PC-3 (cell line): Measurements from ENCODE around the gene VSX1.

Experiments
- EZH2 ChIP-seq: fragments of 300-600 bp; sonication (generic); IDR thresholded peaks from one replicate; pipeline ENCODE4 v1.6.1; 2017; ENCODE audit warnings: antibody characterized with exemption, mild to moderate bottlenecking, low read length; ENCODE audit not compliant: unreplicated experiment
- TF ChIP-seq, protein P1 (sequence below): fragments of 300-600 bp; sonication (generic); conservative IDR thresholded peaks from 2 replicates; pipeline ENCODE4 v1.5.1; 2017; ENCODE audit warnings: antibody characterized with exemption, low read depth, mild to moderate bottlenecking, low read length

DNA sequence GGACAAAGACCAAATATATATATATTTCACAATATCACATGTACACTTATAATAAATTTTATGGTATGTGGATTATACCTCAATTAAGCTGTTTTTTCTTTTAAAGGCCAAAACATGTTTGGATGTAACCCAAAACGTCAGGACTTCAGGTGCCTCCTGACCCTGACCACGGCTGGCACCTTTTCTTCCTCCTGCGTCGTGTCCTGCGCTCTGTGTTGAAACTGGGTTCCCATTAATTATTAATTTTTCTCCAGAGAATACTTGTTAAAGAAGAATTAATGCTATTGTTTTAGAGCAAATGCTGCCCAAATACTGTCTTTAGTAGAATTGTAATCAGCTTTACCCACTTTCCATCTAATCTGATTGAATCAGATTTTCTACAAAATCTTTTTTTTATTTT, 46.7 kb upstream of the VSX1 start:
- TF ChIP-seq, protein P1, sequence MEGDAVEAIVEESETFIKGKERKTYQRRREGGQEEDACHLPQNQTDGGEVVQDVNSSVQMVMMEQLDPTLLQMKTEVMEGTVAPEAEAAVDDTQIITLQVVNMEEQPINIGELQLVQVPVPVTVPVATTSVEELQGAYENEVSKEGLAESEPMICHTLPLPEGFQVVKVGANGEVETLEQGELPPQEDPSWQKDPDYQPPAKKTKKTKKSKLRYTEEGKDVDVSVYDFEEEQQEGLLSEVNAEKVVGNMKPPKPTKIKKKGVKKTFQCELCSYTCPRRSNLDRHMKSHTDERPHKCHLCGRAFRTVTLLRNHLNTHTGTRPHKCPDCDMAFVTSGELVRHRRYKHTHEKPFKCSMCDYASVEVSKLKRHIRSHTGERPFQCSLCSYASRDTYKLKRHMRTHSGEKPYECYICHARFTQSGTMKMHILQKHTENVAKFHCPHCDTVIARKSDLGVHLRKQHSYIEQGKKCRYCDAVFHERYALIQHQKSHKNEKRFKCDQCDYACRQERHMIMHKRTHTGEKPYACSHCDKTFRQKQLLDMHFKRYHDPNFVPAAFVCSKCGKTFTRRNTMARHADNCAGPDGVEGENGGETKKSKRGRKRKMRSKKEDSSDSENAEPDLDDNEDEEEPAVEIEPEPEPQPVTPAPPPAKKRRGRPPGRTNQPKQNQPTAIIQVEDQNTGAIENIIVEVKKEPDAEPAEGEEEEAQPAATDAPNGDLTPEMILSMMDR: no peak
- TF ChIP-seq EZH2: no peak
